H1 (cell line): ENCODE measurements around the gene IQSEC3. TPM values are rescaled to one million over a fixed set of nuclear protein-coding genes. Genes with fewer than 3 reads are reported as not detected.

Experiments
- ATF3 ChIP-seq: IDR thresholded peaks from 2 replicates; pipeline ENCODE4 v1.6.1; 2011; ENCODE audit warnings: low read depth, mild to moderate bottlenecking, low read length; ENCODE audit not compliant: insufficient read depth
- CTCF ChIP-seq, 3 experiments: IDR thresholded peaks; 1 replicate in 2 of 3; 2 replicates in 1 of 3; pipeline versions ENCODE4 v1.5.1 to v1.6.1; 2011; ENCODE audit warnings: low read length in 3 of 3, mild to moderate bottlenecking in 3 of 3, inconsistent platforms in 2 of 3, low read depth in 1 of 3, moderate library complexity in 1 of 3; ENCODE audit not compliant: insufficient read depth in 1 of 3; ENCODE audit errors: control extremely low read depth in 1 of 3
- JUN ChIP-seq: IDR thresholded peaks from 2 replicates; pipeline ENCODE4 v1.6.1; 2011; ENCODE audit warnings: low read depth, mild to moderate bottlenecking, improper control_type of control experiment, low read length
- SIN3A ChIP-seq, 2 experiments: IDR thresholded peaks in 1 of 2; conservative IDR thresholded peaks in 1 of 2; 2 replicates each; pipeline ENCODE4 v1.6.1; 2011 to 2012; ENCODE audit warnings: low read length in 2 of 2, improper control_type of control experiment in 1 of 2, low read depth in 1 of 2, mild to moderate bottlenecking in 1 of 2
- polyA plus RNA-seq, 7 experiments: library from polyadenylated mRNA; depleted of rRNA in 3 of 7; stranded (reverse) in 5 of 7; unstranded in 2 of 7; fragments of >200 nt in 5 of 7; fragments of 200-250 nt in 2 of 7; gene quantifications; 1 replicate in 5 of 7; 2 replicates in 1 of 7; 4 replicates in 1 of 7; pipeline versions ENCODE4 v1.2.1 to v1.2.3, GENCODE V29; 2011 to 2013; ENCODE audit warnings: missing spikeins in 2 of 7, mixed read lengths in 2 of 7
- total RNA-seq: library from RNA; stranded (reverse); fragmentation: NEBNext Ultra II Directional; extraction: Animal tissue kit (Norgen Biotek cat#: 25700); gene quantifications from 2 replicates; pipeline ENCODE4 v1.2.1, GENCODE V29; 2021

Gene IQSEC3
- total and polyA plus RNA-seq, 2 of the 8 experiments (the other 6 are each of a cell fraction or from before 2014, with no cell fraction given) = 1.2 to 3.1 TPM

- TF ChIP-seq ATF3 (no peak), CTCF (IDR thresholded peaks at IDR 0.05; ENCODE audit: control extremely low read depth in 1 of 3, insufficient read depth in 1 of 3, low read depth in 1 of 3, low read length in 3 of 3) (no peak), SIN3A (conservative IDR thresholded peaks at IDR 0.05 in 1 of 2, IDR thresholded peaks at IDR 0.05 in 1 of 2; ENCODE audit: low read depth in 1 of 2, low read length in 2 of 2) (no peak), JUN (no peak)
Measured at GRCh38 chr12:174596-174995, 108.0 kb downstream of the IQSEC3 start (continued).
